GM19193 (cell line): ENCODE results near the gene ZMYND15.

ENCODE experiments used
- POLR2A ChIP-seq: IDR thresholded peaks from 4 replicates; pipeline ENCODE4 v1.6.1; 2011; ENCODE audit not compliant: insufficient read depth, insufficient read length; ENCODE audit errors: extremely low read depth

The ZMYND15 gene

GRCh38 chr17:4739122-4740024 lies at the start of gene ZMYND15, which contains the start of gene CXCL16:
TSS of gene ZMYND15 (plus strand) at chr17:4739833. CDS start at chr17:4740549, 716 bp downstream.
TSS of gene CXCL16 (minus strand) at chr17:4739928. CDS start at chr17:4739339, 589 bp downstream.
- TF ChIP-seq POLR2A: no peak

- TF ChIP-seq POLR2A: no peak
These were observed 48.9 kb upstream of the ZMYND15 start for GRCh38 chr17:4690745-4691144.

GRCh38 chr17:4691686-4692085 lies 47.9 kb upstream of the ZMYND15 start:
- TF ChIP-seq POLR2A: no peak

- TF ChIP-seq POLR2A: no peak
These were observed 46.2 kb upstream of the ZMYND15 start for GRCh38 chr17:4693416-4693815.

GRCh38 chr17:4696437-4696805 lies 43.2 kb upstream of the ZMYND15 start:
- no peak for TF ChIP-seq POLR2A

GRCh38 chr17:4701116-4701515 lies 38.5 kb upstream of the ZMYND15 start:
- no peak for TF ChIP-seq POLR2A

GRCh38 chr17:4703330-4703691 lies 36.3 kb upstream of the ZMYND15 start:
- TF ChIP-seq POLR2A: no peak

GRCh38 chr17:4704991-4705390 lies 34.6 kb upstream of the ZMYND15 start:
- TF ChIP-seq POLR2A: no peak

- no peak for TF ChIP-seq POLR2A
These were observed 33.5 kb upstream of the ZMYND15 start for GRCh38 chr17:4706121-4706520.

GRCh38 chr17:4708436-4708835 lies 31.2 kb upstream of the ZMYND15 start:
- no peak for TF ChIP-seq POLR2A

- peak; percentile 60 for TF ChIP-seq POLR2A
These were observed 29.6 kb upstream of the ZMYND15 start, which contains the start of gene ARRB2 for GRCh38 chr17:4709794-4710692. TSS of gene ARRB2 (plus strand) at chr17:4710632. CDS start at chr17:4710722, 90 bp downstream.

GRCh38 chr17:4710693-4711634 lies 28.7 kb upstream of the ZMYND15 start:
- TF ChIP-seq POLR2A: no peak

GRCh38 chr17:4711661-4712181 lies 27.9 kb upstream of the ZMYND15 start:
- TF ChIP-seq POLR2A: no peak

- no peak for TF ChIP-seq POLR2A
These were observed 27.1 kb upstream of the ZMYND15 start for GRCh38 chr17:4712526-4712925.
